Stimulated activated naive CD8-positive, alpha-beta T cell treated with anti-CD3 and anti-CD28 coated beads, Interleukin-15, Interleukin-2, amounts not matched to agents 100 ng/mL and 50 ng/mL, for 24 hours (primary cell): ENCODE measurements around the gene LILRA2.

Source experiments
- H3K27ac Mint-ChIP-seq: one replicate; pipeline ENCODE4 v1.8.0; 2021; ENCODE audit warnings: mild to moderate bottlenecking, mixed read lengths
- H3K27me3 Mint-ChIP-seq: one replicate; pipeline ENCODE4 v1.8.0; 2021; ENCODE audit warnings: mixed read lengths
- H3K36me3 Mint-ChIP-seq: one replicate; pipeline ENCODE4 v1.8.0; 2021; ENCODE audit warnings: low read depth, mixed read lengths
- H3K4me1 Mint-ChIP-seq: one replicate; pipeline ENCODE4 v1.8.0; 2021; ENCODE audit warnings: low read depth, mixed read lengths
- H3K4me3 Mint-ChIP-seq: one replicate; pipeline ENCODE4 v1.8.0; 2021; ENCODE audit warnings: mild to moderate bottlenecking, mixed read lengths
- H3K9me3 Mint-ChIP-seq: one replicate; pipeline ENCODE4 v1.8.0; 2021; ENCODE audit warnings: mixed read lengths

The LILRA2 gene

GRCh38 chr19:54573330-54573872 lies at the start of gene LILRA2:
TSS of gene LILRA2 (plus strand) at chr19:54573790. CDS start at chr19:54573879, 89 bp downstream.
- H3K4me3 Mint-ChIP-seq, result no peak within 1 kb of the TSS

GRCh38 chr19:54525636-54526035 lies 48.0 kb upstream of the LILRA2 start:
- Mint-ChIP-seq H3K4me3 (no peak overlapping the region), H3K27ac (peak overlapping the region; percentile 18), H3K4me1 (peaks cover 37% of the 10 kb centered on the region), H3K9me3 (no peaks in the 10 kb centered on the region), H3K27me3 (peaks cover 49% of the 10 kb centered on the region), H3K36me3 (no peaks in the 10 kb centered on the region)

More at GRCh38 chr19:54573330-54573872, at the start of gene LILRA2:
- H3K27me3 Mint-ChIP-seq, result peaks cover 11% of the 10 kb centered on the region
- no peaks in the 10 kb centered on the region for H3K36me3 Mint-ChIP-seq
- H3K4me1 Mint-ChIP-seq, result peaks cover 10% of the 10 kb centered on the region
- no peak within 1 kb of the TSS for H3K27ac Mint-ChIP-seq
- no peaks in the 10 kb centered on the region for H3K9me3 Mint-ChIP-seq

GRCh38 chr19:54526972-54527371 lies 46.6 kb upstream of the LILRA2 start:
- no peaks in the 10 kb centered on the region for H3K36me3 Mint-ChIP-seq
- no peak overlapping the region for H3K4me3 Mint-ChIP-seq
- peaks cover 46% of the 10 kb centered on the region for H3K27me3 Mint-ChIP-seq
- H3K4me1 Mint-ChIP-seq, result peaks cover 28% of the 10 kb centered on the region
- no peak overlapping the region for H3K27ac Mint-ChIP-seq
- no peaks in the 10 kb centered on the region for H3K9me3 Mint-ChIP-seq

DNA sequence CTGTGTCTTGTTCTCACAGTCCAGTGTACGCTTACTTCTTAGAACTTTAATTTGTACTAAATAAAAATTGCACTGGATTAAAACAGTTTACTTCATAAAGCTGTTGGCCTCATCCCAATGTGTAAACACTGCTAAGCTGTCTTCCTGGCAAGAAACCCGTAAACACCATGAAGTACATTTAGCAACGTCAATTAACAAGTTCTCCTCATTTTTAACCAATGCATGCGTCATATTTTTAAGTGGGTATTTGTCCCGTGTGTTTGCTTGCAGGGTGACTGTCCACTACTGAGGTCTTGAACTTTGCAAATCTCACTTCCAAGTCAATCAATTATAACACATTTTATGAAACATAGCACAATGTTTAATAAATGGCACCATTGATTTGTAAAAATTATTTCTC lies 42.7 kb upstream of the LILRA2 start:
- H3K36me3 Mint-ChIP-seq, result no peaks in the 10 kb centered on the region
- H3K4me3 Mint-ChIP-seq, result no peak overlapping the region
- H3K27me3 Mint-ChIP-seq, result peaks cover 38% of the 10 kb centered on the region
- H3K27ac Mint-ChIP-seq, result no peak overlapping the region
- no peaks in the 10 kb centered on the region for H3K9me3 Mint-ChIP-seq
- H3K4me1 Mint-ChIP-seq, result peaks cover 21% of the 10 kb centered on the region

GRCh38 chr19:54532528-54532927 lies 41.1 kb upstream of the LILRA2 start:
- no peak overlapping the region for H3K27ac Mint-ChIP-seq
- peaks cover 21% of the 10 kb centered on the region for H3K4me1 Mint-ChIP-seq
- H3K27me3 Mint-ChIP-seq, result peaks cover 40% of the 10 kb centered on the region
- H3K9me3 Mint-ChIP-seq, result no peaks in the 10 kb centered on the region
- H3K4me3 Mint-ChIP-seq, result peak overlapping the region; percentile 51
- no peaks in the 10 kb centered on the region for H3K36me3 Mint-ChIP-seq

GRCh38 chr19:54533476-54533875 lies 40.1 kb upstream of the LILRA2 start:
- peaks cover 40% of the 10 kb centered on the region for H3K27me3 Mint-ChIP-seq
- peaks cover 21% of the 10 kb centered on the region for H3K4me1 Mint-ChIP-seq
- H3K27ac Mint-ChIP-seq, result no peak overlapping the region
- H3K4me3 Mint-ChIP-seq, result no peak overlapping the region
- H3K9me3 Mint-ChIP-seq, result no peaks in the 10 kb centered on the region
- H3K36me3 Mint-ChIP-seq, result no peaks in the 10 kb centered on the region

- H3K27ac Mint-ChIP-seq, result no peak overlapping the region
- H3K9me3 Mint-ChIP-seq, result no peaks in the 10 kb centered on the region
- H3K36me3 Mint-ChIP-seq, result no peaks in the 10 kb centered on the region
- H3K4me3 Mint-ChIP-seq, result no peak overlapping the region
- peaks cover 34% of the 10 kb centered on the region for H3K27me3 Mint-ChIP-seq
- H3K4me1 Mint-ChIP-seq, result peaks cover 16% of the 10 kb centered on the region
Observed at GRCh38 chr19:54534156-54534555, 39.4 kb upstream of the LILRA2 start.

GRCh38 chr19:54535601-54536000 lies 38.0 kb upstream of the LILRA2 start:
- peaks cover 26% of the 10 kb centered on the region for H3K27me3 Mint-ChIP-seq

DNA sequence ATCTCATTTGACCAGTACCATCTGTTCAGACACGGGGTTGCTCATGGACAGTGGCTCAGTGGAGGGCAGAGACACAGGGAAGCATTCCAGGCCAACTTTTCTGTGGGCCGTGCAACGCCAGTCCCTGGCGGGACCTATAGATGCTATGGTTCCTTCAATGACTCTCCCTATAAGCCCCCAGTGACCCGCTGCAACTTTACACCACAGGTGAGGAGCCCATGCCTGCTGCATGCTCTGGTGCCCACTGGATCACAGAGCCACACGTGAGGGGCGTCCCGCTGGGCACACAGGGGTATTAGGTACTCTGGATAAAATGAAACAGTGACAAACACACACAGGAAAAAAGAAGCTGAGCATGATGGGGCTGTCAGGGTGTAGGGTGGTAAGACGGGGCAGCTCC lies 36.6 kb upstream of the LILRA2 start:
- H3K36me3 Mint-ChIP-seq, result no peaks in the 10 kb centered on the region
- H3K9me3 Mint-ChIP-seq, result no peaks in the 10 kb centered on the region
- H3K4me1 Mint-ChIP-seq, result peaks cover 16% of the 10 kb centered on the region
- H3K27ac Mint-ChIP-seq, result no peak overlapping the region
- peaks cover 18% of the 10 kb centered on the region for H3K27me3 Mint-ChIP-seq
- H3K4me3 Mint-ChIP-seq, result no peak overlapping the region

More at GRCh38 chr19:54535601-54536000, 38.0 kb upstream of the LILRA2 start:
- H3K9me3 Mint-ChIP-seq, result no peaks in the 10 kb centered on the region
- no peak overlapping the region for H3K4me3 Mint-ChIP-seq
- no peak overlapping the region for H3K27ac Mint-ChIP-seq
- no peaks in the 10 kb centered on the region for H3K36me3 Mint-ChIP-seq
- peaks cover 15% of the 10 kb centered on the region for H3K4me1 Mint-ChIP-seq

DNA sequence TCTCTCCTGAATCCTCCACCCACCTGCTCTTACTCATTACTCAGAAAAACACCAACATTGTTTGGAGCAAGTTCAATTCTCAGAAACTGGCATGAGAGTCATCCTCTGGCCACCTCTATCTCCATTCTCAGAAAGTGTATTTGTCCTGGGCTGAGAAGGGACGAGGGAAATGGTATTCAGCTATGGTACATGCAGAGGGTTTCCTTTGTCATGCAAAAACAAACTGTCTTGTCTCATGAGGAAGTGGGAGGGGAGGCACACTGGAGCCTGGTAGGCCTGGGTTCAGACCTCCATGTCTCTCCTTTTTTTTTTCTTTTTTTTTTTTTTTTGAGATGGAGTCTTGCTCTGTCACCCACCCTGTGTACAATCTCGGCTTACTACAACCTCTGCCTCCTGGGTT lies 31.9 kb upstream of the LILRA2 start:
- Mint-ChIP-seq H3K4me1 (peaks cover 8% of the 10 kb centered on the region), H3K9me3 (no peaks in the 10 kb centered on the region), H3K27me3 (peaks cover 26% of the 10 kb centered on the region), H3K4me3 (no peak overlapping the region), H3K36me3 (no peaks in the 10 kb centered on the region), H3K27ac (no peak overlapping the region)

DNA sequence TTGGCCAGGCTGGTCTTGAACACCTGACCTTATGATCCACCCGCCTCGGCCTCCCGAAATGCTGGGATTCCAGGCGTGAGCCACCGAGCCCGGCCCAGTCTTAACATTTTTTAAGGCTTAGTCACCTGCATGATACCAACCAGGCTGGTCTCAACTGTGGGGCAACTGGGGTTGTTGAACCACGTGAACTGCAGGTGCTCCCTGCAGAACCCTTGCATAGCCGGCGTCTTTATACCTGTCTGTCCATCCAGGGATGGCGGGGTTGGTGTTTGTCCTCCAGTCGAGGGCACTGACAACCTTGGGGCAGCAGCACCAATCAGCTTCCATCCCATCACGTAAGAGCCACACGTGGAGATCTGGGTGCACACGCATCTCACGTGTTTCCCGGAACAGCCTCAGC lies 24.8 kb upstream of the LILRA2 start:
- Mint-ChIP-seq H3K27ac (no peak overlapping the region), H3K27me3 (peaks cover 28% of the 10 kb centered on the region), H3K9me3 (peaks cover 6% of the 10 kb centered on the region), H3K4me1 (peaks cover 10% of the 10 kb centered on the region), H3K36me3 (no peaks in the 10 kb centered on the region), H3K4me3 (no peak overlapping the region)

DNA sequence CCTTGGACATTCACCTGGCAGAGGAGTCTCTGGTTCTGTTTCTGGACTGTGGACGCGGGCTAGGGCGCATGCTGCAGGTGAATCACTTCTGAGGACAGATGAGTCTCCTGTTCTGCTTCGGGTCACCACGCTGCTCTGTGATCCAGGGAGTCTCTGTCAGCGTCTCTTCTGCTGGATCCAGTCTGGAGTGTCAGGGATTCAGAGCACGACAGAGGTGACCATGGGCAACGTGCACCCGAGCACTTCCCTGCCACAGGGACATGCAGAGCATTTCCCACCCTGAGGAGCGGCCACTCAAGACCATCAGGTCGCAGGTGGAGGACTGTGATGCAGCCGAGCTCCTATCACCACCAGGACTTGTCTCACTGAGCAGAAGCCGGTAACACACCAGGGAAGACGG lies 24.4 kb upstream of the LILRA2 start:
- no peak overlapping the region for H3K27ac Mint-ChIP-seq

GRCh38 chr19:54551293-54551692 lies 22.3 kb upstream of the LILRA2 start:
- Mint-ChIP-seq H3K9me3 (peaks cover 6% of the 10 kb centered on the region), H3K4me3 (no peak overlapping the region), H3K4me1 (peaks cover 10% of the 10 kb centered on the region), H3K27ac (no peak overlapping the region), H3K36me3 (no peaks in the 10 kb centered on the region), H3K27me3 (peaks cover 27% of the 10 kb centered on the region)

More for the DNA sequence above, 24.4 kb upstream of the LILRA2 start:
- Mint-ChIP-seq H3K27me3 (peaks cover 28% of the 10 kb centered on the region), H3K4me1 (peaks cover 10% of the 10 kb centered on the region), H3K4me3 (no peak overlapping the region), H3K9me3 (peaks cover 6% of the 10 kb centered on the region), H3K36me3 (no peaks in the 10 kb centered on the region)

- Mint-ChIP-seq H3K27me3 (peaks cover 24% of the 10 kb centered on the region), H3K4me3 (no peak overlapping the region), H3K4me1 (peaks cover 10% of the 10 kb centered on the region), H3K36me3 (no peaks in the 10 kb centered on the region), H3K9me3 (peaks cover 6% of the 10 kb centered on the region), H3K27ac (no peak overlapping the region)
Observed at GRCh38 chr19:54551950-54552912, 21.4 kb upstream of the LILRA2 start.

DNA sequence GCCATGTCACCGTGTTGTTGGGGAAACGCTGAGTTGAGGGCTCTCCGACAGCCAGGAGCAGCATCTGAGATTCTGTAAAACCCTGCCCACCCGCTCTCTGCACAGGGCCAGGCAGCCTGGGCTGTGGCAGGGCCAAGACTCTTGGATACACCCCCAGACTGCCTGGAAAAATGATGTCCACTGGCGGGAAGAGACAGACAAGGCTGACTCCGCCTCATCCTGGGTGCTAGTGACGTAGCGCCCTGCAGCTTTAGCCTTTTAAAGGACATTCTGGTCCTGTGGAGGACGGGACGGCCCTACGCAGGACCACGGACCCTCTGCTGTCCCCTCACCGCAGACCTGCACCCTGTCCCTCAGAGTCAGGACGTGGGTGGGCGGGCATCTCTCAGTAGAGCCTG lies 20.7 kb upstream of the LILRA2 start:
- peaks cover 24% of the 10 kb centered on the region for H3K27me3 Mint-ChIP-seq
- peaks cover 10% of the 10 kb centered on the region for H3K4me1 Mint-ChIP-seq
- H3K9me3 Mint-ChIP-seq, result peaks cover 6% of the 10 kb centered on the region
- H3K36me3 Mint-ChIP-seq, result no peaks in the 10 kb centered on the region
- no peak overlapping the region for H3K27ac Mint-ChIP-seq
- no peak overlapping the region for H3K4me3 Mint-ChIP-seq
